Measurements from ENCODE around the gene SMYD3. TPM values are rescaled to one million over a fixed set of nuclear protein-coding genes. Genes with fewer than 3 reads are reported as not detected.

The SMYD3 gene
- polyA plus RNA-seq, 3 donors from 2014 or later: 48.4 to 57.5 (median 50.8) TPM

DNA sequence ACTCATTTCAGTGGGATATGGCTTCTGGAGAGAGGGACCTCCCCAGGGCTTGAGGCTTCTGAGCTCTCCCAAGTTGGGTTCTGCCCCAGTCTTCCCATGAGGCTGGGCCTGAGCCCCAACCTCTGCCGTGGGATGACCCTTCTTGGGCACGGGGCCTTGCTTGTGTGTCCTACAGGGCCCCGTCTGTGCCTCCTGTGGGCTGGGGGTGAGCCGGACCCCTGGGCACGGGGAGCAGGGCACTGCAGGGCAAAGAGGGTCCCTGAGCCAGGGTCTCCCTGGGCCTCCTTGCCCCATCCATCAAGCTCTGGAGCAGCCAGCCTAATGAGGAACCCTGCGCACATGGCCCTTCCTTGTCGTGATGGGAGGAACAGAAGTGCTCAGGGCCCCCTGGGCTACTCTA lies 5.2 kb upstream of the SMYD3 start:
- Mint-ChIP-seq H3K4me3 (no peak overlapping the region), H3K27me3 (ENCODE audit: low read depth in 3 of 3) (peaks cover 0 to 5% (median 2%) of the 10 kb centered on the region in 3 donors), H3K9me3 (peaks cover 2 to 19% (median 16%) of the 10 kb centered on the region in 6 donors), H3K36me3 (peaks cover 0 to 3% (median 0%) of the 10 kb centered on the region in 3 donors), H3K27ac (no peak overlapping the region), H3K4me1 (peaks cover 5 to 7% of the 10 kb centered on the region in 2 donors)
- DNase-seq: no peak

DNA sequence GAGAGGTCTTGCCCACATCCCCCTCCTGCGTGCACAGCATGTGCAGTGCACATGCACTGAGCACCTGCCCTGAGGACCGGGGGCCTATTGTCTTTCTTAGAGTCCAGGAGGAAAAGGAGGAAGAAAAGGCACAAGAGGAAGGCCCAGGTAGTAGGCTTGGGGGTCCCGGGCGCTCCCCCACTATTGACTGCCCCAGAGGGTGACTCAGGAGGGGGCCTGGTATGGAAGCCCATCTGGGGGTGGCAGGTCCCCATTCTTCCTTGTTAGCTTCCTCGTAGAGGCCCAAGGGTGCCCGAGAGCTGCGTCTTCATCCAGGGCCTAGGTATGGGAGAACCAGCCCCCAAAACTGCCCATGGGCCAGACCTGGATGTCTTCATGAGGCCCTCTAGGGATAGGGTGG lies 4.1 kb upstream of the SMYD3 start:
- Mint-ChIP-seq H3K27me3 (ENCODE audit: low read depth in 3 of 3) (peaks cover 0 to 9% (median 7%) of the 10 kb centered on the region in 3 donors), H3K4me1 (peaks cover 11 to 12% of the 10 kb centered on the region in 2 donors), H3K36me3 (peaks cover 0 to 3% (median 0%) of the 10 kb centered on the region in 3 donors), H3K4me3 (no peak overlapping the region), H3K27ac (no peak overlapping the region), H3K9me3 (peaks cover 2 to 17% (median 16%) of the 10 kb centered on the region in 6 donors)
- DNase-seq: no peak

DNA sequence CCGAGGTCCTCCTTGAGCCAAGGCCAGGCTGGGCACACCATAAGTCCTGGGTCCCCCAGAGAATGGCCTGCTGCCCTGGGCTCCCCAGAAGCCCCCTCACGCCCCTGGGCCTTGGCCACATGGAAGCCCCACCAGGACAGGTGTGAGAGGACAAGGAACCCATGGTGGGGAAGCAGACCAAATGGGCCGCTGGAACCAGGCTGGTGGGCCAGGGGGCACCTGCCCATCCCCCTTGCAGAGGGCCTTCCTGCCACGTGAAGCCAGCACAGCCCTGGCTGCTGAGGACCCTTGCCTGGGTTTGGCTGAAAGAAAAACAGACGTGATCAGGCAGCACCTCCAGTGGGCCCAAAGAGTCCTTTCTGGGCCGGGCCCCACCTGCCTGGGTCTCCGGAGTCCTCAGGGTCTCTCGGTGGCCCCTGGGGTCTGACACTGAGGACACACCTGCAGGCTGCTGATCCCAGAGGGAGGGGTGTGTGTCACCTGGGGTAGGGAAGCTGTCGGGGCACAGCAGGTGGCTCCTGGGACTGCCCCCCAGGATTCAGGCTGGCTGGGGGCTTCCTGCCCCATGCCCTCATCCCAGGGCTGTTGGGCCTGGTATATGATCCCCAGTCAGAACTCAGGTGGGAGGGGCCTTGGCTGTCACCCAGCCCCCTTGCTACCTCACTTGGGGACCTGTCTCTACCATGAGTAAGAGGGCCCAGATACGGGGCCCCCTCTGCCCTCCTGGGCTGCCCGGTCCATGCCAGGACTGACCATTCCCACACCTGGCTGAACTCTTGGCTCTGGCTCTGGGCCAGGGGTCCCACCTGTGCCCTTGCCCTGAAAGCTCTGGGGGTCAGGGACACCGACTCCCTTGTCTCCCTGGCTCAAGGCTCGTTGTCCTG lies 3.3 kb upstream of the SMYD3 start:
- Mint-ChIP-seq H3K4me1 (peaks cover 19 to 20% of the 10 kb centered on the region in 2 donors), H3K27ac (no peak overlapping the region), H3K9me3 (peaks cover 0 to 12% (median 10%) of the 10 kb centered on the region in 6 donors), H3K36me3 (peaks cover 0 to 3% (median 0%) of the 10 kb centered on the region in 3 donors), H3K4me3 (no peak overlapping the region), H3K27me3 (ENCODE audit: low read depth in 3 of 3) (peaks cover 0 to 11% (median 8%) of the 10 kb centered on the region in 3 donors)
- no peak for DNase-seq

DNA sequence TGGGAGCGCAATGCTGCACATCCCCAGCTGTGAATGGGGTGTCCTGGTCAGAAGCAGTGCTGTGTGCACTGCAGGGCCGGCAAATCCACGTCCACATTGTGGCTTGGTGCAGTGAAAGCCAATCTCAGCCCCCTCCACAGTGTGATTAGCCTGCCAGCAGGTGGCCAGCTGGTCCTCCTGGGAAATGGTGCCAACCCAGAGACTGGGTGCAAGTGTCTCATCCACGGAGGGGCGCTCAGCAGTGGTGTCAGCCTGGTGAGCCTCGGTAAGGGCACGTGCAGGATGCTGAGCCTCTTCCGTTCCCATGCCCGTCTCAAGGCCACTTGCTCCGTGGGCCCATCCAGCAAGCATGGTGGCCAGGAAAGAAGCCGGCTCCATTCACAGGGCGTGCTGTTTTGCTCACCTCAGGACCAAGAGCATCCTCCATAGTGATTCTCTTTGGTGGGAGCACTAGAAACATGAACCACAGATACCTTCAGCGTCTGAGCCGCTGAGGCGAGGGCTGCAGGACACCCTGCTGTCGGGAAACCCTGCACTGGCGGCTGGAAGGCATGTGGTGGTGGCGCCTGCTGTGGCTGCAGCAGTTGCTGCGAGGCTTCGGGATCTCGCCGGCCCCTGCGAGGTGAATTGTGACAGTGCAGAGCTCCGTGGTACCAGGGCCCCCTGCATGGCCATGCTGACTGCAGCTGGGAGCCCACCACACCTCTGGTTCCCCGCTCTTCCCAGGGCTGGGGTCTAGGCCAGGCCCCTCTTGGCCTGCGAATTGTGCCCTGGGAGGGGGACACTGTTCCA lies 2.0 kb upstream of the SMYD3 start:
- no peaks in the 10 kb centered on the region for H3K36me3 Mint-ChIP-seq
- H3K4me1 Mint-ChIP-seq: peaks cover 23 to 32% of the 10 kb centered on the region in 2 donors
- no peak overlapping the region for H3K27ac Mint-ChIP-seq
- peaks cover 0 to 1% (median 0%) of the 10 kb centered on the region in 6 donors for H3K9me3 Mint-ChIP-seq
- H3K4me3 Mint-ChIP-seq: peak overlapping the region in 1 of 5 donors; percentile 96
- H3K27me3 Mint-ChIP-seq (ENCODE audit: low read depth in 3 of 3): peaks cover 0 to 11% (median 8%) of the 10 kb centered on the region in 3 donors
- no peak for DNase-seq

DNA sequence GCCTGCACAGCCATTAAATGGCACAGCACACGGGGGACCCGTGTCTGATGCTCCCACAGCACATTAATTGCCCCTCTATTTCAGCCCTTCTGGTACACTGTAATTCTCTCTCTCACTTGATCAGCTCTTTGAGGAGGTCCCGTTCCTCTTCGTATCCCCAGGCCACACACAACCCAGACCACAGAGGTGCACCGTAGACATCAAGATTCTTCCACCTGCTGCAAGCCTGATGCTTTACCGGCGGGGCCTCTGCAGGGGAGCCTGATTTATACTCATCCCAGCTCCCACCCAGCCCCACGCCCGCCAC lies 759 bp downstream of the SMYD3 start:
- H3K27ac Mint-ChIP-seq: peak overlapping the region; percentile 57 to 90 (median 84)
- H3K27me3 Mint-ChIP-seq (ENCODE audit: low read depth in 3 of 3): peaks cover 2 to 11% (median 8%) of the 10 kb centered on the region in 3 donors
- H3K4me3 Mint-ChIP-seq: peak overlapping the region; percentile 83 to 97 (median 95)

DNA sequence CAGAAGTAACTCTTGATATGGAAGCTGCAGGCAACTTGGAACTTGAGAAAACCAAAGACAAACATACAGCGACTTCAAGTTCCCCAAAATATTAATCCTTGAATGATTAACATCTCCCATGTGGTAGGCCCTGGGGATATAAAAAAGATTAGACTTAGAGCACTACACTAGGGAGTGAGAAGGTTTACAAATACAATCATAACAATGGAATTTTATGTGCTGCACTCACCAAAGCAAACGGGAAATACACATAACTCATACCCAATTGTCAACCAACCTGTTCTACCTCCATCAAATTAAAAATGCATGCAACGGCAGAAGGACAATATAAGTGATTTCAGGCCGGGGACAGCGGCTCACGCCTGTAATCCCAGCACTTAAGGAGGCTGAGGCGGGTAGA lies 3.7 kb downstream of the SMYD3 start:
- DNase-seq: no peak
- Mint-ChIP-seq H3K27ac (peak overlapping the region in 1 of 6 donors; percentile 21), H3K27me3 (ENCODE audit: low read depth in 3 of 3) (peaks cover 2 to 11% (median 5%) of the 10 kb centered on the region in 3 donors), H3K36me3 (no peaks in the 10 kb centered on the region), H3K4me3 (no peak overlapping the region), H3K9me3 (no peaks in the 10 kb centered on the region), H3K4me1 (peaks cover 27 to 39% of the 10 kb centered on the region in 2 donors)

More for the DNA sequence above, 759 bp downstream of the SMYD3 start:
- no peak for DNase-seq
- no peaks in the 10 kb centered on the region for H3K9me3 Mint-ChIP-seq
- peaks cover 27 to 39% of the 10 kb centered on the region in 2 donors for H3K4me1 Mint-ChIP-seq
- no peaks in the 10 kb centered on the region for H3K36me3 Mint-ChIP-seq

DNA sequence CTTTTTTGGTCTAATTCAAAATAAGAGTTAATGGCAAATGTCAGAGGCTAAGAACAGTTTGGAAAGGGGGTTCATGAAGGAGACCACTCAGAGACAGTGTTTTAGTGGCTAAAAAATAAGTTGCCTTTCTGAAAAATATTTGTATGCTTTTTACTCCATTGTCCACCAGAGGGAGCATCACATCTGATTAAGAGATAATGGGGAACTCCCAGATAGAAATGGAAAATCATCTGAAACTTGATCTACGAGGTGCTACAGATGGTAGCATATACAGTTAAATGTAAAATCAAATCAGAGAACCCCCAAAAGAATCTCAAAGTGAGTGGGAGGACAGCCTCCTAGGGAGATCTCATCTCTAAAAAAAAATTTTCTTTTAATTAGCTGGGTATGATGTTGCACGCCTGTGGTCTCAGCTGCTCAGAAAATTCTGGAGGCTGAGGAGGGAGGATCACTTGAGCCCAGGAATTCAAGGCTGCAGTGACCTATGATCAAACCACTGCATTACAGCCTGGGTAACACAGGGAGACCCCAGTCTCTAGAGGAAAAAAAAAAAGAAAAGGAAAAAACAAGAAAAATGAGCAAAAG lies 9.7 kb downstream of the SMYD3 start:
- Mint-ChIP-seq H3K27ac (no peak overlapping the region), H3K9me3 (no peaks in the 10 kb centered on the region), H3K4me3 (no peak overlapping the region), H3K4me1 (peaks cover 10 to 13% of the 10 kb centered on the region in 2 donors), H3K27me3 (ENCODE audit: low read depth in 3 of 3) (no peaks in the 10 kb centered on the region), H3K36me3 (no peaks in the 10 kb centered on the region)
- DNase-seq: peak; percentile 57 to 65 (median 59)

DNA sequence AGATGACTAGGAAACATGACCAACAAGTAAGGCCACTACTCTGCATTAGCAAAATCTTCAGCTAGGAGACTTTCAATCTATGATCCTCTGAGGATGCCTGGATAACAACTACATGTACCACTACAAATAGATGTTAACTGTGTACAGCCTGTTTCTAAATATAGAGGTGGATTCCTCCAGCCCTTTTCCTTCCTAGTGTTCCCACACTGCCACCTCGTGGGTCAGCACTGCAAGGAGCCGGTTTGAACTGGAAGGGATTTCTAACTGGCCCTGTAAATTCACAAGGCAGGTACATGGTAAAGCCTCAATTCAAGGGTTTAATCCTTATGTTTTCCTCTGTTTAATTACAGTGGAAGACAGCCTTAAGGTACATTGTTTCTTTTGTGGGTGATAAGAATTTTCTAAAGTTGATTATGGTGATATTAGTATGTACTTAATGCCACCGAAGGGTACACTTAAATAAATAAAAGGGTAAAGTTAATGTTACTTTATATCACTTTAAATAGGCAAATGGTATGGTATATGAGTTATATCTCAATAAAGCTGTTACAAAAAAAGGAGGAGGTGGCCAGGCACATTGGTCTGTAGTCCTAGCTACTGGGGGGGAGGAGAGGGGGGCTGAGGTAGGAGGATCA lies 14.4 kb downstream of the SMYD3 start:
- no peak for DNase-seq
- no peak overlapping the region for H3K4me3 Mint-ChIP-seq

DNA sequence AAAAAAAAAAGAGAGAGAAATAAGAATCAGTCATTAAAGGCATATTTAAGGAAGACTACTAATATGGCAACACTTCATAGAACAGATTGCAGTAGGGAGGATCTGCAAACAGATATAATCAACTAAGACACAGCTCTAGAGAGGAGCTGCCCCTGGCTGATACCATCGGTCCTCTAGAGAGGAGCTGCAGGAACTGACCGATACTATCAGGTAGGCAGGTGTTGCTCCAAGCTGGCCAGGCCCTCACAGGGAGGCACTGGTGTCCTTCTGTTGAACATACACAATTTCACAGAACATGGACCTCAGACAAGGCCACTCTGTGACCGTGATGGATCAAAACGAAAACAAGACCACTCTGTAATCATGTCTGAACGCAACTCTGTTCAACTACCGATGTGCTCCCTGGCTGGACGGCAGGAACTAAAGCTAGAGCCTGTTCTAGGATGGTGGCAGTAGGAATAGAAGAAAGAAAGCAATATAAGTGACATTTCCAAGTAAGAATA lies 15.5 kb downstream of the SMYD3 start:
- Mint-ChIP-seq H3K36me3 (no peaks in the 10 kb centered on the region), H3K27ac (peak overlapping the region in 1 of 6 donors; percentile 7)

More for the DNA sequence above, 14.4 kb downstream of the SMYD3 start:
- H3K27ac Mint-ChIP-seq: no peak overlapping the region
- H3K27me3 Mint-ChIP-seq (ENCODE audit: low read depth in 3 of 3): no peaks in the 10 kb centered on the region
- peaks cover 11 to 19% of the 10 kb centered on the region in 2 donors for H3K4me1 Mint-ChIP-seq
- H3K36me3 Mint-ChIP-seq: no peaks in the 10 kb centered on the region
- no peaks in the 10 kb centered on the region for H3K9me3 Mint-ChIP-seq

DNA sequence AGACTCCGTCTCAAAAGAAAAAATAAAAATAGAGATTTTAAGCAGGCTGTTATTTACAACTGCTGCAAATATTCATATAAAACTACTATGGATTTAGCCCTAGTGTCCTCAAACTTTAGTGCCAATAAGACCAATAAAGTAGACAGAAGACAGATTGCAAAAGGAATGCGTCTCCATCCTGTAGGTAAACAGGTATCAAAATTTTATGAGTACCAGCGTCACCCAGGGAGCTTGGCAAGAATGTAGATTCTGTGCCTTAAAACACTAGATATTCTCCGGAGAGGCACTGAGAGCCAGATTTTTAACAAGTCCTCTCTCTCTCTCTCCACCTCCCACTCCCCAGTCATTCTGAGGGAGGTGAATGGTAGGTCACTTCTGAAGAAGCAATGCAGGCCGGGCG lies 18.4 kb downstream of the SMYD3 start:
- H3K27ac Mint-ChIP-seq: no peak overlapping the region
- no peak overlapping the region for H3K4me3 Mint-ChIP-seq
- no peaks in the 10 kb centered on the region for H3K9me3 Mint-ChIP-seq
- H3K36me3 Mint-ChIP-seq: no peaks in the 10 kb centered on the region
- no peaks in the 10 kb centered on the region for H3K27me3 Mint-ChIP-seq (ENCODE audit: low read depth in 3 of 3)
- H3K4me1 Mint-ChIP-seq: peaks cover 12 to 24% of the 10 kb centered on the region in 2 donors
- no peak for DNase-seq

More for the DNA sequence above, 15.5 kb downstream of the SMYD3 start:
- Mint-ChIP-seq H3K9me3 (no peaks in the 10 kb centered on the region), H3K4me3 (no peak overlapping the region), H3K27me3 (ENCODE audit: low read depth in 3 of 3) (no peaks in the 10 kb centered on the region), H3K4me1 (peaks cover 11 to 15% of the 10 kb centered on the region in 2 donors)
- no peak for DNase-seq

DNA sequence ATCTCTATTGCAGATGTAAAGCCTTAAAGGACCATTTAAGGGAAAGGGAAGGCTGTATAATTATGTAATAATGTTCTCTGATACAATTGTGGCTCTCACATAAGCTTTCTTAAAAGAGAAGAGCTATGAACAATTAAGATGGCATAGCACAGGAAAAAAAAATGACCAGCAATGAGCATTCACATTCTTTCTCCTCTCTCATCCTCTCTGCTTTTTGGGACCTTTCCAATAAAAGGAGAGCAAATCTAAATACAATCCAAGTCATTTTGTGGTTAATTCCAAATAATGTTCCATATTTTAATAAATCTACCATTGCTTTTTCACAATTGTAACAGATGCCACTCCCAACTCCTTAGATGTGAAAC lies 23.5 kb downstream of the SMYD3 start:
- H3K4me3 Mint-ChIP-seq: peak overlapping the region in 2 of 5 donors; percentile 0 to 1
- peaks cover 29 to 48% of the 10 kb centered on the region in 2 donors for H3K4me1 Mint-ChIP-seq
- no peaks in the 10 kb centered on the region for H3K27me3 Mint-ChIP-seq (ENCODE audit: low read depth in 3 of 3)
- H3K27ac Mint-ChIP-seq: no peak overlapping the region
- no peak for DNase-seq
- no peaks in the 10 kb centered on the region for H3K9me3 Mint-ChIP-seq
- no peaks in the 10 kb centered on the region for H3K36me3 Mint-ChIP-seq

DNA sequence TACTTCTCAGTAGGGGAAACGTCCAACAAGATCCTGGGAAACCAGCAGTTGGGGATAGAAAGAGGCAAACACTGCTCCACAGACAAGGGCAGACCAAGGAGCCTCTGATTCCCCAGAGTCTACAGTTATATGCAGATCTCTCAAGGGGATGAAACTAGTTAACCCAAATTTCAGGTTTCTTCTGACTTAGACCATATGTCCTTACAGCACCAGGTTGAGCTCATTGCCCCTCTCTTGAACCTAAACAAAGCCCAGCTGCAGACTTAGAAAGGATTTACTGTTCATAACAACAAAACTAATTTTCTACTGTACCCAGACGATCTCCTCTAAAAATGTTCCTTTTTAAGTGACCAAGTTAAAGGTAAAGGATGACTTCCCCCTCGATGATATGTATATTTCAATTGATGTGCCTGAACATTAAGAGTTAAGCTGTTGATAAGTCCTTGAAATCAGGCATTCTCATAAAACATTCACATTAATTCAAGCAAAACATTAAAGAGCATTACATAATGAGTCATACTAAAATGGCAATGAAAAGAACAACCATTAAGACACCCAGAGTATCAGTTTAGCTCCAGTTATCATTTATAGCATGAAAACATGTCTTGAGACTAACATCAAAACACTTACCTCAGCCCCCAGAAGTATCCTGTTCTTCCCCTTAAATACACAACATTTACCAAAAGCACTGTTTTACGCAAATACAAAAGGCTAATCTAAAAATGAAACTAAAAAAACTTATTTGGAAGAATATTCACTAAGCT lies 24.1 kb downstream of the SMYD3 start:
- DNase-seq: no peak
- Mint-ChIP-seq H3K36me3 (no peaks in the 10 kb centered on the region), H3K4me3 (peak overlapping the region in 2 of 5 donors; percentile 0 to 1), H3K27ac (peak overlapping the region in 2 of 6 donors; percentile 0 to 5), H3K9me3 (no peaks in the 10 kb centered on the region), H3K27me3 (ENCODE audit: low read depth in 3 of 3) (no peaks in the 10 kb centered on the region), H3K4me1 (peaks cover 29 to 42% of the 10 kb centered on the region in 2 donors)
